RPMI7951 (cell line): Measurements from ENCODE around the gene BCAS1. TPM values are rescaled to one million over a fixed set of nuclear protein-coding genes. Genes with fewer than 3 reads are reported as not detected.

ENCODE experiments used
- DNase-seq: peaks from one replicate; pipeline ENCODE4 v3.0.0-alpha.2; 2012; ENCODE audit warnings: low read depth
- total RNA-seq: library from RNA; depleted of rRNA; stranded (reverse); fragments of >200 nt; shearing (Covaris generic); gene quantifications from 2 replicates; pipeline ENCODE4 v1.2.3, GENCODE V29; 2014

Gene BCAS1
- total RNA-seq, 1 experiment from 2014 or later, result not detected

DNA sequence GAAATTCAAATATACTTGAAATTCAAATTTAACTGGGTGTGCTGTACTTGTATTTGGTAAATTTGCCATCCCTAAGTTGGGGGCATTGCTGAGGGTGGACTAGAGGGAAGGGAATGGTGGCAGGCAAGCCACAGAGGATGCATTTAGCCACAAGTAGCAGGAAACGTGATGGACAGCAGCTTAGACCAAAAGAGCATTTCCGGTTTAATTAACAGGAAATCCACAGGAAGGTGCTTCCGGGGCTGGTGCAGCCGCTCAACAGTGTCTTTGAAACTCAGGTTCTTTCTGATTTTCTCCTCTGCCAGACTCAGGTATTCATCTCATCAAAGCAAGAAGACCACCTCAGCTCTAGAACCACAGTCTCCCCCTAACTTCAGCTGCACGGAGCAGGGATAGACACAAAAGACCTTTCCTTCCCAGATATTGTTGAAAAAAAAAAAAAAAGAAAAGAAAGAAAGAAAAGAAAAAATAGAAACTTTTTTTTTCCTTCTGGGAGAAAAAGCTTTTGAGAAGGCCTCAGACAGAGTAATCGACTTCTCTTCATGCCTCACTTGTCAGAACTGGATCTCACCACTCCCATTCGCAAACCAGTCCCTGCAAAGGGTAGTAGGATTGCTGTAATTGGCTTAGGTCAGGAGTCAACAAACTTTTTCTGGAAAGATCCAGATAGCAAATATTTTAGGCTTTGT, 8.0 kb upstream of the BCAS1 start:
- DNase-seq, result no peak

DNA sequence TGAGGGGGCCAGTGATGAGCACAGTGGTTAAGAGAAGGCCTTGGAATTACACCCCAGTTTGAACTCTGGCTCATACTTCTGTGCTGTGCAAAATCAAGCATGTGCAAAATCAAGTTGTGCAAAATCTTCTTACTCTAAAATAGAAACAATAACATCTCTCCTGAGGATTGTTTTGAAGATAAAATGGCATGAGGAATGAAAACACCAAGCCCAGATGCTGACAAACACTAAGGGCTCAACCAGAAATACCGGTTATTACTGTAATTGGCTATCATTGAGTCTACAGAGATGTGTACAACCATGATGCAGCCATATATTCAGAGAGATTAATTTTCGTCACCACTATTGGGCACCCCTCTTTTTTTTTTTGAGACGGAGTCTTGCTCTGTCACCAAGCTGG, 5.9 kb upstream of the BCAS1 start:
- no peak for DNase-seq

DNA sequence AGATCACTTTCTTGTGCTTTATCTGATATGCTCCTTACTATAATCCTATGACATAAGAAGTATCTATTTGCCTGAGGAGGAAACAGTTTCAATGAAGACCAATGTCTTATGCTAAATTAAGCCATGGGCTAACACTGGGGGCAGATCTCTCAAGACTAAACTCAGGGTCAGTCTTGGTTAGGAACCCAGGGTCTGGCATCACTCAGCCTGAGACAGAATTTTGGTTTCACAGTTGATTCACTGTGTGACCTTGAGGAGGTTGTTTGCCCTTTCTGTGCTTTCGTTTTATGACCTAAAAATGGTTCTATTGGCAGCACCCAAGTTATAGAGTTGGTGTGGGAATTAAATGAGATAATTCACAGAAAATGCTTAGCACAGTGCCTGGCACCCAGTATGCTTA, 4.9 kb upstream of the BCAS1 start:
- DNase-seq, result no peak

DNA sequence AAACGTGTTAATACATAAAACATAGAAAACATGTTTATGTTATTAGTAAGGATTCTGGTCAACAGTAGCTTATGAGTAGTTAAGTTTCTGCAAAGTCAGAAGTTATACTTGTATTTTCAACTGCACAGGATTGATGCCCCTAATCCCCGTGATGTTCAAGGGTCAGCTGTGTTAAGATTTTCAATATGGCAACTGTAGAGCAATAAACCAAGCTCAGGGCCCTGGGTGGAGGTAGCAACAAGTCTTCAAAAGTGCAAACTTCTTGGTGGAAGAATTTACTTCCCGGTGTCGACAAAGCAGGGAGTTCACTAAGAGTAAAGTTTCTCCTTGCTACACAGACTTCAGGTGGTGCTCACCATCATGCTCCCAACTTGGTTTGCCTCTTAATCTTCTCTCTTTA, 4.1 kb upstream of the BCAS1 start:
- DNase-seq, result no peak

DNA sequence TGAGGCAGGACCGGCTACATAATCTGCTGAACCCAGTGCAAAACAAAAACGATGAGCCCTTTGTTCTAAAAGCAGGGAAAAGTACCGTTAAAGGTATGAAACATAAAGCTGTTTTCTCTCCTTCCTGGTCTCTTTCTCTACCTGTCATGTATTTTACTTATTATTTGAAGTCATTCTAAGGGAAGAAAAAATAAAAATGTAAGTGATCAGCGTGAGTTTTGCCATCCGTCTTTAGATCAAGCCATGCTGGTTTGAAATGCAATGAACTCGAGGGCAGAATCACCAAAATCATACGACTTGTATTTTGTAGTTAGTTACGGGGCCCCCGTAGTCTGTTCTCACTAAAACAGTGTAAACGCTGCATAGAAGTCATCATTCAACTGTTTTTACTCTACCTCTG, 2.9 kb upstream of the BCAS1 start:
- DNase-seq, result no peak

DNA sequence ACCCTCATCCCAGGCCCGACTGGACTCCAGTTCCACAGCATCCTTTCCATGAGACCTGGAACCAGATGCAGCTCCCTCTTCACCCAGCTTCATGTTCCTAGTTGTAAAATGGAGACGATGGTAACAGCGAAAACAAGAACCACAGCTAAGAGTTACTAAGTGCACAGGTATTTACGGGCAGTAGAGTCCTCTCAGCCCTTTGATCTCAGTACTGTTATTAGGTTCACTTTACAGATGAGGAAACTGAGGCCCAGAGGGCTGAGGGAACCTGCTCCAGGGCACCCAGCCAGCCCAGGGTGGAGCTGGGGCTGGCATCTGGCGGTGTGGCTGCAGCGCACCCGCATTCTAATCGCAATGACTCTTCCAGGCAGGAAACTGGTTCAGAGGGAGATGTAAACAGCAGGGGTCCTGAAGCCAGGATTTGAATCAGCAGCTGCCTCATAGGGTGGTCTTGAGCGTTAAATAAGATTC, 858 bp downstream of the BCAS1 start:
- no peak for DNase-seq

DNA sequence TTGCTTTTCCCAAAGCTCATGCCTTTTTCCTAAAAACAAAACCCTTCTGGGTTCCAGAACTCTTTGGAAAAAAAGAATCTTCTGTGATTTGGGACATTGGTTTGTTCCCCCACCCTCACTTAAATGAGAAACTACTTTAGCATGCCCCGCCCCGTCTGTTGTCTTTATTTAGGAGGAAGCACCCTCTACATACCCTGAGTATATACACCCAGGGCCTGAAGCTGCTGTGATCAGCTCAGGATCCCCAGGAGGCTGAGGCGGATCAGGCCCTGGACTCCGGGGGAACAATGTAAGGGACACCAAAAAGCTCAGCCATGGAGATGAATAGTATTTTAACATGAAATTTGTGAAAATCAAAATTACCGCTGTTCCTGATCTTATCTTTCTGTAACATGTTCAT, 1.4 kb downstream of the BCAS1 start:
- no peak for DNase-seq

DNA sequence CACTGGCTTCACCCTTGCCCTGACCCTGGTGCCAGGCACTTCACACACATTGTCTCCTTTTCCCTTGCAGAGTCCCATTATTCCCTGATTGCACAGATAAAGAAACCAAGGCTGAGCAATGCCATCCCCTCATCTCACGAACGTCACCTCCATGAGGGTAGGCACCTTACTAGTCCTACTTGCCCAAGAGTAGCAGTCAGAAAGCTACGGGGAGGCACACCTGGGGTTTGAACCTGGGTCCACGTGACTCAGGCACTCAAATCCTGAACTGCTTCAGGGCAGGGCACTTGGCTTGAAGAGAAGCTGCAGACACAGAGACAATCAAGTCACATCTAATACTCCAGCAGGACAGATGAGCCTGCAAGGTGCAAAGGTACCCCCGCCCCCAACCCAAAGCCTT, 1.9 kb downstream of the BCAS1 start:
- DNase-seq, result no peak

DNA sequence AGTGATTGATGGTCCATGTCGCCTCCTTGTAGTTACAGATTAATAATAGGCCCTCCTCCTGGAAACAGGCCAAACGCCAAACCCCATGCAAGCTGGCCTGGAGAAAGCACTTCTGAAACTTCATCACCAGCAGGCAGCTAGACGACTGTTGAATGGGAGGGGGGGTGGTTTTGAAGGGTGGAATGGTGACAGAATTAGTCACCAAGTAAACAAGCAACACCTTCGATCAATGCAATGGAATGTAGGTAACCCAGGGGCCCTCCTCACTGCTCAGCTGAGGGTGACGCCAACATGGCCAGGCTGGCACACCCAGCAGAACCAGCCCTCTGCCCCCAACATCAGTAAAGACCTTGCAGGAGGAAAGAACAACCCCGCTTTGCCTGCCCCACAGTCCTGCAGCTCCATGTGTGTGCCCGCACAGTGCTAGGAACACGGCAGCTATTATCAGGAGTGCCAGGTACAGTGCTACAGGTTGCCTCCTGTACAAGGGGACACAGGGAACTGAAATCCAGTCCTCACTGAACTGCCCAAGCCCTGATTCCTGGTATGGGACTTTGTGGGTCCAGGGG, 2.7 kb downstream of the BCAS1 start:
- peak; percentile 19 for DNase-seq

DNA sequence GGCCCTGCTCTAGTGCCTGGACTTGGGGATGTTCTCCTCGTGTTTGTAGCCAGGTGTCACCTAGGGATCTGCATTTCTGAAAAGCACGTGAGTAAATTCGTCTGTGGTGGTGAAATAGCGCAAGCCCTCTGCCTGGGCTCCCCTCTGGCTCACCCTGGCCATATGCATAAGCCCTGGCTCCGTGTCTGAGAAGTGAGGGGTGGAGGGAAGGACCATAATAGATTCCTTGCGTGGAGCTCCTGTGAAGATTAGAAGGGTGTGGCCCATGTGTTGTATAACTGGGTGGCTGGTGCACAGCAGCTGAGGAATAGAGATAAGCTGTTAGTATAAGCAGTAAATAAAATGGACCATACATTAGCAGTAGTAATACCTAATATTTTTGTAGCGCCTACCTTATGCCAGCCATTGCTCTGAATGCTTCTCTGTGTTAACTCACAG, 4.8 kb downstream of the BCAS1 start:
- no peak for DNase-seq

DNA sequence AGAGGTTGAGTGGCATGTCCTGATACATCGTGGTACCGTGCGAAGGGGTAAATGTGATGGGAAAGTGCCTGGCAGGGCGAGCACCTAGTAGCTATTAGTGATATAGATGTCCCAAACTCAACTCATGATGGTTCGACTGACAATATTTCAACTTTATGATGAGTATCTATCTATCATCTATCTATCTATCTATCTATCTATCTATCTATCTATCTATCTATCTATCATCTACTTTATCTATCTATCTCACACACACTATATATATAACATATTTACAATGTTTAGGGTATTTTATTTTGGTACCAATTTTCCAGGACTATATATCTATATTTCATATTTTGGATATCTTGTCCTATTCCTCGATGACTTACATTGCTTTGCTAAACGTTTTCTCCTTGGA, 5.5 kb downstream of the BCAS1 start:
- DNase-seq, result no peak

DNA sequence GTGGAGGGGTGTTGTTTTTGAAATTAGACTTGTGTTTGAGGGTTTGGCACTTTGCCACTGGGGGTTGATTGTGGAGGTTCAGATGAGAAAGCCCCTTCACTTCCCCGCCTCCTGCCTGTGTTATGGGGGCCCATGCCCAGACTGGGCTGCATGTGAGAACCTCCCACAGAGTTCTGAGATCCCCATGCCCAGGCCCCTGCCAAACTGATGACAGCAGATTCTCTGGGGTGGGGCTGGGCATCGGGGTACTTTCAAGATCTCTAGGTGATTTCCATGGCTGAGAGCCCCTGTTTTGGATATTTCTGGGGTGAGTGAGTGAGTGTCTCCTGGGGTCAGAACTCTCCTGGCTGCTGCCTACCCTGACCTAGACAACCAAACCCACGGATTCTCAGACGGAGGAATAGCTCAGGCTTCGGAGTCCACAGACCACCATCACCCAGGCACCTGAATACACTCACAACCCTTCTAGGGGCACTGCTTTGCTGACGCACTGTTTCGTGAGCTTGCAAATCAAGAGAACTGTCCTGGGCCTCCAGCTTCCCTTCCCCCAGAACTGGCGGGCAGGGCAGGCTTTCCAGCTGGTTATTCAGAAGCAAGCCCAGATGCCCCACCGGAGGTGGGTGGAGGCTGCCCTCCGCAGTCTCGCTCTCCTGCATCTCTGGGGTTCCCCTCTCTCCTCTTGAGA, 6.3 kb downstream of the BCAS1 start:
- no peak for DNase-seq

DNA sequence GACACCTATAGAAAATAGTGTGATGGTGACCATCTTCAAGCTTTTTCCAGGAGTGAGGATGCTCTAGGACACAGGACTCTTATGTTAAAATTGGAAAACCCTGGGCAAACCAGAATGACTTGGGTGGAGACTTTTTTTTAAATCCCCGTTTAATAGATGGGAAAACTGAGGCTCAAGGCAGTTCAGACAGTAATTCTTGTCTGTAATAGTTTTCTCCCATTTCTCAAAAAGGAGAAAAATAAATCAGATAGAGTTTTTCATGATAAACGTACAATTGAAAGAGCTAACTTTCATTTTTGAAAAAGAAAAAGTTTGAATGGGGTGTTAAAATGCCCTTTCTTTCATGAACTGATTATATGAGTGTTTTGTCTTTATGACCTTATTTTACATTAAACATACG, 6.8 kb downstream of the BCAS1 start:
- no peak for DNase-seq

DNA sequence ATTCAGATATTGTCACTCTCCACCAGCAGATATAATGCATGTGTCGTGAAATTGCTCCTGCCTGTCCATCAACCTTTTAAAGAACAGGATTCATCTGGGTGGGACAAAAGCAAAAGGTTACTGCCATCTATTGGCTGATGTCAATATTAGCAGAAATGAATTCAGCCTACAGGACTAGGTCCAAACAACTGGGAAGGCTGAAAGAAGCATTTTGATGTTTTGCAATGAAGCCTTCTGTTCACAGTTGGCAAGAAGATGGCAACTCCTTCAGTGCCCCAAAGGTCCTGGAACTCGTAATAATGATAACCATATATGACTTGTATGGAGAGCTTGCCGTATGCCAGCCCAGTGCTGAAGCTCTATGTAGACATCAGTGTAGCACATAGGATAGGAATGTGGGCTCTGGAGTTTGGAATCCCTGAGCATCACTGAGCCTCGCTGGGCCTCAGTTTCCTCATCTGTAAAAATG, 7.5 kb downstream of the BCAS1 start:
- peak; percentile 68 for DNase-seq

DNA sequence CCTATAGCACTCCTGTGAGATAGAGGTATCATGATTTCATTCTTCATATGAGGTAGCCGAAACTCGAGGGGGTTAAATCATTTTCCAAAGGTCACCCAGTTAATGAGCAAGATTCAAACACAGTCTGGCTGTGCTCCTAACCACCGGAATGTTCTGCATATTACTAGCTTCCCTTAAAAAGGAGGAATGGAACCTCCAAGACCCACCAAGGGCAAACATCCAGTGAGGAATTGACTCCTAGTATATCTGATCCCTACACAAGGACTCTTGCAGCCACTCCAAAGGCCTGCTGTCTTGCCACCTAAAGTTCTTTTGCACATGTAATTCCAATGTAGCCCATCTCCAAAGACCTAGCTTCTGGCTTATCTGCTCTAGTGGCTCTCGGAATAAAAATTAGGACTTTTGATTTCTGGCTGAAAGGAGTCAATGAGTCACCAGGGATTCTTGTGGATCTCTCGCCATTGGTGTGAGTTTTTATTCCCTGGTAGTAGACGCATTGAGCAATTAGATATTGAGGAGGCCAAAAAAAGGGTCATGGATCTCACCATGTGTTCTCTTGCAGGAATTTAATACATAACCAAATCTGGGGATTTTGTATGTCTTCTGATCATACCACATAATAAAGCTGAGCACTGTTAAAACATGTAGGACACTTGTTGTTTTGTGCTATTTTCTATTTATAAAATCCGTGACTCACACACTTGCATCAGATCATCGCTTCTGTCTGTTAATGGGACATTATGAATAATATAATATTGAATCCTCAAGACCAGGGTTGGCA, 9.1 kb downstream of the BCAS1 start:
- peak; percentile 34 for DNase-seq

DNA sequence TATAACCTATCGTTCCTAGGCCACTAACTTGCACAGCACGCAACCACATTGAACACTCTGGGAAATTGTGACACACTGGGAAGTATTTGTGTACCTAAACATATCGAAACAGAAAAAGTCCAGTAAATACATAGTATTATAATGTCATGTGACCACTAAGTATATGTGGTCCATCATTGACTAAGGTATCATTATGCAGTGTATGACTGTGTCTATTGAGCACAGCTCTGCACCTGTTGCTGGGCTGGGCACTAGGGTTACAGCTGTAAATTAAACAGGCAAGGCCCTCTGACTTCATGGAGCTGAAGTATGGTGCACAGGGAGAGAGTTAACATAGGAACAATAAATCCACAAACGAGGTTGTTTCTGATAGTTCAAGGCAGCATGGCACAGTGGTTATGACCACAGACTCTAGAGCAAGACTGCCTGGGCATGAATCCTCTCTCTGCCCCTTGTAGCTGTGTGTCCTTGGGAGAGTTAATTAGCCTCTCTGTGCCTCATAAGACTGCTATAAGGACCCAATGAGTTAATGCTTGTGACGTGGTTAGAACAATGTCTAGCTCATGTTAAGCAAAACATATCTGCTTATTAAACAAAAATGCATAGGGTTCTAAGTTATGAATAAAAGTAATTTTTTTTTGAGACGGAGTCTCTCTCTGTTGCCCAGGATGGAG, 10.6 kb downstream of the BCAS1 start:
- no peak for DNase-seq

DNA sequence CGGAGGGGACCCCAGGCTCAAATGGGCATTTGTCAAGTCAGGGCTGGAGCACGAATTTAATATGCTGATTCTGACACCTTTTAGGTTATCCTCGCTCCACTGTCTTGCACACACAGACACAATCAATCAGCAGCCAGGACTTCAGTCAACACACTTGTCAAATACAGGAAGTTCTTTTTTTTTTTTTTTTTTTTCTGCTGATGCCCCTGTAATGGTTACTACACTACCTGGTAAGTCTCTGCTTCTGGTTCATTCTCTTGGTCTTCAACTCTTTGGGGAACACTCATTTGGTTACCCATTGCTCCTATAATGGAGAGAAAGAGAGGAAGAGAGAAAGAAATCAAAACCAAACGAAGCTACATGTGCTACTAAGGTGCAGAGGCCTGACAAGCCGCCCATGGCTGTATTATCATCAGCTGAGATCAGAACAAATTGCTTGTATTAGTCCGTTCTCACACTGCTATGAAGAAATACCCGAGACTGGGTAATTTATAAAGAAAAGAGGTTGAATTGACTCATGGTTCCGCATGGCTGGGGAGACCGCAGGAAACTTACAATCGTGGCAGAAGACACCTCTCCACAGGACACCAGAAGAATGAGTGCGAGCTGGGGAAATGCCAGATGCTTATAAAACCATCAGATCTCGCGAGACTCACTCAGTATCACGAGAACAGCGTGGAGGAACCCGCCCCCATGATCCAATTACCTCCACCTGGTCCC, 11.8 kb downstream of the BCAS1 start:
- DNase-seq, result no peak

DNA sequence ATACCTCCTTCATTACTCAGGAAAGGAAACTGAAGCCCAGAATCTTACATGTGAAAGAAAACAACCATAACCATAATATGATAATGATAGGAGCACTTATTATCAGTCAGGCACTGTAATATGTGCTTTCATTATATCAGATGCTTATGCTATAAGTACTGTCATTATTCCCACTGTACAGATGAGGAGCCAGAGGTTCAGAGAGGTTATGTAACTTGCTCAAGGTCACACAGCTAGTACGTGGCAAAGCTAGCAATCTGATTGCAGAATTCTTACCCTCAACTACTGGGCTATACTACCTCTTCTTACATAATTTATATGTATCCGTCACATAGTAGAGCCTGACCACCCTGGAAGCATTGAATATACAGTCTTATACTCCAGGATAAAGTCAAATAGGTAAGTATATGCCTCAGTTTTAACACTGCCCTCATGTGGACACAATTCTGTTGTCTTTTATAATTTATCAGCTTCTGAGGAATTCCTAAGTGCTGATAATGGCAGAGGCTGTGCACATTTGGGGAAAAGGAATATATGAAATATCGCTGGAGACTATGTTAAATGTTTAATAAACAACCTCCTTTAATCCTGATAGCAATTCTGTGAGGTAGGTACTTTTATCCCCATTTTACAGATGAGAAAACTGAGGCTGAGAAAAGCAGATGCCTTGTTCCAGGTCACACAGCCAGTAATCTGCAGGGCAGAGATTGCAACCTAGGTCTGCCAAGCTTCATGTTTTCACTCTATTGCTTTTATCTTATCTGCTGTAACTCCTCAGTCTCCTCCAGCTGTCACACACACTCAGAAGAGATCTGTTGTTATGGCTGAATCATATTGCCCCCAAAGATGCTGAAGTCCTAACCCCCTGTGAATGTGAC, 13.4 kb downstream of the BCAS1 start:
- no peak for DNase-seq

DNA sequence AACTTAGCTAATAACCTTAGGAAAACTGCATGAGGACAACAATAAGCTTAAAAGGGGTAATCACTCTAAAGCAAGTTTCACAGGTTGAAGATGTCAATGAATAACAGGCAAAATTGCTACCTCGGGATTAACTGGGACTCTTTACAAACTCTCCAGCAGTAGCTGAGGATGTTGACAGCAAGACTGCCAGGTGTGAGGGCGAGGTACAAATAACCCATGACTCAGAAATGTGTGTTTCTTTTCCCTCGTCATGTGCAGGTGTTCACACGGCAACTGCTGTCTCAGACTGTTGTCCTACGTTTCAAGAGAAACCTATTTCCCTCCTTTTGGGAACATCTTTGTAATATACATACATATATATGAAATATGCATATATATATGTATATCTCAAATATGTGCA, 15.9 kb downstream of the BCAS1 start:
- no peak for DNase-seq

DNA sequence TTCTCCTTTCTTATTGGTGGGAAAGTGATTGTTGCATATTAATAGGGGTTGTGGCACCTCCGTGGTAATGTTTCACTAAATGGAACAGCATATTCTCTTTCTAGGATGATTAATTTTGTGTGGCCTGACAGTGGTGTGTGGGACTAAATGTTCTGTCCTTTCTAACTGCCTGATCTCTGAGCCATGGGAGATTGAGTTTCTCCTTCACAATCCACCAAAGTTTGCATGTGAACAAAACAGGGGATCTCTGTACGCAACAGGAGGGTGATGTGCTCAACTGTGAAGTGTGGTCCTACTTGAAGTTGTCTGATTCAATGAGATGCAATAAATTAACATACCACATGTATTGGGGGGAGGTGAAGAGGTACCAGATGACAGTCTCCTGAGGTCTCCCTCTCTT, 19.3 kb downstream of the BCAS1 start:
- no peak for DNase-seq
